Spinal cord (tissue), 10 donors: Measurements from ENCODE around the gene TOP1. TPM values are rescaled to one million over a fixed set of nuclear protein-coding genes. Genes with fewer than 3 reads are reported as not detected.

Source experiments
- DNase-seq, 6 donors: peaks; one replicate each; pipeline versions ENCODE4 v3.0.0 to v3.0.0-alpha.2; 2013 to 2015; ENCODE audit warnings: low spot score in 6 of 6, low read depth in 4 of 6
- H3K27ac ChIP-seq: one replicate; pipeline ENCODE4 v1.5.1; 2013; ENCODE audit warnings: low read depth, low read length, control low read depth
- H3K27me3 ChIP-seq: one replicate; pipeline ENCODE4 v1.6.1; 2013; ENCODE audit warnings: low read length; ENCODE audit not compliant: control insufficient read depth, insufficient read depth
- H3K36me3 ChIP-seq: one replicate; pipeline ENCODE4 v1.6.1; 2013; ENCODE audit warnings: low read length; ENCODE audit not compliant: control insufficient read depth, insufficient read depth
- H3K4me1 ChIP-seq: one replicate; pipeline ENCODE4 v1.6.1; 2013; ENCODE audit warnings: low read length; ENCODE audit not compliant: control insufficient read depth, insufficient read depth
- H3K4me3 ChIP-seq: one replicate; pipeline ENCODE4 v1.5.1; 2013; ENCODE audit warnings: low read depth, low read length, control low read depth
- H3K9me3 ChIP-seq: one replicate; pipeline ENCODE4 v1.6.1; 2013; ENCODE audit warnings: low read length; ENCODE audit not compliant: control insufficient read depth, insufficient read depth
- WGBS: methylation state at CpG from one replicate; pipeline ENCODE4 v1.1.5; 2013; ENCODE audit warnings: missing lambda C conversion rate; ENCODE audit not compliant: insufficient coverage; 5-methylcytosine and 5-hydroxymethylcytosine counted together
- polyA plus RNA-seq, 2 donors: library from polyadenylated mRNA; unstranded; fragments of 120-200 nt; gene quantifications; one replicate each; pipeline ENCODE4 v1.2.1, GENCODE V29; 2013; ENCODE audit not compliant: insufficient read length in 2 of 2
- total RNA-seq, 2 donors: library from RNA; depleted of rRNA in 1 of 2; stranded (reverse); fragments of 120-200 nt in 1 of 2; fragments of >200 nt in 1 of 2; gene quantifications; one replicate each; pipeline versions ENCODE4 v1.2.3 to v1.2.4, GENCODE V29; 2013 to 2014
- donor health status: healthy.

TOP1 gene
- total and polyA plus RNA-seq, 4 donors: 29.1 to 90.1 (median 52.4) TPM

GRCh38 chr20:41145317-41145716 lies 116.7 kb downstream of the TOP1 start:
- H3K4me1 ChIP-seq: peaks cover 71% of the 10 kb centered on the region
- H3K27ac ChIP-seq: peak overlapping the region; percentile 69
- no peak for DNase-seq
- H3K27me3 ChIP-seq: no peaks in the 10 kb centered on the region
- no peaks in the 10 kb centered on the region for H3K9me3 ChIP-seq
- peaks cover 4% of the 10 kb centered on the region for H3K36me3 ChIP-seq
- H3K4me3 ChIP-seq: no peak overlapping the region
- WGBS: no CpG with 5 or more reads among the region's 2 CpGs

DNA sequence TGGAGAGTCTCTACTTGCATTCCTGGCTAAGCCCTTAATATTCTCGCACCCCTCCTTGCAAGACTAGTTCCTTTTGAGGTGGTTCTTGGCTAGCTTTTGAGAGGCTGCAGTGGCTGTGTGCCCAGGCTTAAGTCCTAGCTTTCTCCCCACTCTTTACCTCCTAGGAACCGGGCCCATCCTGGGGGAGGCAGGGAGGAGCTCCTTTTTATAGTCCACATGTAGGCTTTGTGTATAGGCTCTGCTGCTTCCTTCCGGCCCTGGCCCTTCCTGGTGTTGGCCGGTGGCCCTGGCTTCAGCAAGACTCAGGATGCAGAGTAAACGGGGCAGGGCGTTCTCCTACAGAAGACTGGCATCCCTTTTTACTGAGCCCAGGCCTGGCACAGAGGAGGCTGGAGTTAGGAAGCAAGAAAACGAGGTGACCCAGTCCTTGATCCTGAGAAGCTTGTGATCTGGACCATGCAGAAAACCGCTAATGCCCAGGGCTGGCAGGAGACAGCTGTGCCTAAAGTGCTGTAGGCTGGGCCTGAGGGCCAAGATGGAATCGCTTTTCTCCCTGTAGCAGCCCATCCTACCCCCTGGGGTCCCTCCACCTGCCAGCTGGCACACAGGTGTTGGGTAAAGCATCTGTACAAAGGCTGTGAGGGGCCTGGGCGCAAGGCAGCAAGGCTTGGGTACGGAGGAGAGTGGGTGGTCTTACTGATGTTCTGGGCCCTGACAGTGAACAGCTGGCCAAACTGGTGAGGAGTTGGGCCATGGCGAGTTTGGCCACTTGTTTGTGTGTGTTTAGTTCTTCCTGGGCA lies 117.4 kb downstream of the TOP1 start:
- peak overlapping the region; percentile 69 for H3K27ac ChIP-seq
- H3K4me1 ChIP-seq: peaks cover 64% of the 10 kb centered on the region
- no peaks in the 10 kb centered on the region for H3K9me3 ChIP-seq
- 60% methylated on average over 10 of the region's 12 CpGs for WGBS
- H3K27me3 ChIP-seq: no peaks in the 10 kb centered on the region
- peaks cover 4% of the 10 kb centered on the region for H3K36me3 ChIP-seq
- DNase-seq: peak in 3 of 6 donors; percentile 21 to 73 (median 33)
- H3K4me3 ChIP-seq: no peak overlapping the region

DNA sequence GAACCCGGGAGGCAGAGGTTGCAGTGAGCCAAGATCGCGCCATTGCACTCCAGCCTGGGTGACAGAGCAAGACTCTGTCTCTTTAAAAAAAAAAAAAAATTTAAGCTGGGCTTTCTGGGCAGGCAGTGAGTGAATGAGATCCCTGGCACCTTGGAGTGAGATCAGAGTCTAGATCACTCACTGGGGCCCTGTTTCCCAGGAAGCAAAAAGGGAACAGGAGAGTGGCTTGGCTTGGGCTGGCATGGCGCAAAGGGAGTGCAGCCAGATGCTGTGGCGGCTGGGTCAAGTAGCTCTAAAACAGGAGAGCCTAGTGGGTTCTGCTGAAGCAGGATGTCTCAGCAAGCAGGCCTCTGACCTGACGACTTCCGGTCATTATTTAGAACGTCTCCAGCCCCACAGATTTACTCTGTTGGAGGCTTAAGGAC lies 119.2 kb downstream of the TOP1 start:
- WGBS: 74% methylated on average over 7 of the region's 8 CpGs
- no peak overlapping the region for H3K4me3 ChIP-seq
- H3K27ac ChIP-seq: no peak overlapping the region
- H3K36me3 ChIP-seq: peaks cover 5% of the 10 kb centered on the region
- peak in 2 of 6 donors; percentile 35 to 68 for DNase-seq
- no peaks in the 10 kb centered on the region for H3K9me3 ChIP-seq
- H3K27me3 ChIP-seq: no peaks in the 10 kb centered on the region
- H3K4me1 ChIP-seq: peaks cover 58% of the 10 kb centered on the region

DNA sequence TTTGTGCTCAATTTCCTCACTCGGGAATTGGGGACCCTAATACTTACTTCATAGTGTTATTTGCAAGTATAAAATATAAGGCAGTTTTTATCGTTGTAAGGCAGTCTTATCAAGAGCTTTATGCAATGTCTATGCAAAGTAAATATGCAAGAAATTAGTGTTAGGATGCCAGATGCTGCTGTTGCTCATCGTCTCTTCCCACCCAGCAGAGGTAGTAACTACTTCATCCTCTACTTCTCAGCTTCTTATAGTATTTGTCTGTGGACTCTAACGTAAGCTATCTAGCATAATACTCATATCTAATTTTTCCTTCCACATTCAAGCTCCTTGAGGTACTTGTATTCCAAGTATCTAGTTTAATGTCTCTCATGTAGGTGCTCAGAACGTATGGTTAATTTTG lies 120.3 kb downstream of the TOP1 start:
- DNase-seq: no peak
- Histone ChIP-seq H3K4me1 (peaks cover 57% of the 10 kb centered on the region), H3K4me3 (no peak overlapping the region), H3K36me3 (peaks cover 12% of the 10 kb centered on the region), H3K27me3 (no peaks in the 10 kb centered on the region), H3K9me3 (no peaks in the 10 kb centered on the region), H3K27ac (no peak overlapping the region)
- WGBS: 86% methylated on average over 1 of the region's 5 CpGs

DNA sequence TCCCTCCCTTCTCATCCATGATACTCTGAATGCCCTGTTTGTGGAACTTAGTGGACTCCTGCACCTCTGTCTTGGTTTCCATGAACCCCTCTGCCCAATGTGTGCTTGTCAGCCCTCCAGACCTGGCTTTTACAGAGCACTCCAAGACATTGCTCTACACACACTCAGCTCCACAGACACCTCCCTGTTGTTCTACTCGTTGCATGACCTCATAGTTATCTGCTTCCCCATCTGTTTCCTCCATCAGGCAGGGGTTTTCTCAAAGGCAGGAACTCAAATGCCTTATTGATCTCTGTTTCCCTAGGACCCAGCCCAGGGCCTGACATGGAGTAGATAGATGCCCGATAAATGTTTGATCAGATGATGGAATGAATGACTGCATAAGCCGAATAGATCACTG lies 122.0 kb downstream of the TOP1 start:
- H3K36me3 ChIP-seq: peaks cover 25% of the 10 kb centered on the region
- H3K27ac ChIP-seq: peak overlapping the region; percentile 16
- no peaks in the 10 kb centered on the region for H3K9me3 ChIP-seq
- no peak overlapping the region for H3K4me3 ChIP-seq
- DNase-seq: no peak
- H3K4me1 ChIP-seq: peaks cover 63% of the 10 kb centered on the region
- no peaks in the 10 kb centered on the region for H3K27me3 ChIP-seq
- WGBS: 57% methylated on average over 1 of the region's 3 CpGs

DNA sequence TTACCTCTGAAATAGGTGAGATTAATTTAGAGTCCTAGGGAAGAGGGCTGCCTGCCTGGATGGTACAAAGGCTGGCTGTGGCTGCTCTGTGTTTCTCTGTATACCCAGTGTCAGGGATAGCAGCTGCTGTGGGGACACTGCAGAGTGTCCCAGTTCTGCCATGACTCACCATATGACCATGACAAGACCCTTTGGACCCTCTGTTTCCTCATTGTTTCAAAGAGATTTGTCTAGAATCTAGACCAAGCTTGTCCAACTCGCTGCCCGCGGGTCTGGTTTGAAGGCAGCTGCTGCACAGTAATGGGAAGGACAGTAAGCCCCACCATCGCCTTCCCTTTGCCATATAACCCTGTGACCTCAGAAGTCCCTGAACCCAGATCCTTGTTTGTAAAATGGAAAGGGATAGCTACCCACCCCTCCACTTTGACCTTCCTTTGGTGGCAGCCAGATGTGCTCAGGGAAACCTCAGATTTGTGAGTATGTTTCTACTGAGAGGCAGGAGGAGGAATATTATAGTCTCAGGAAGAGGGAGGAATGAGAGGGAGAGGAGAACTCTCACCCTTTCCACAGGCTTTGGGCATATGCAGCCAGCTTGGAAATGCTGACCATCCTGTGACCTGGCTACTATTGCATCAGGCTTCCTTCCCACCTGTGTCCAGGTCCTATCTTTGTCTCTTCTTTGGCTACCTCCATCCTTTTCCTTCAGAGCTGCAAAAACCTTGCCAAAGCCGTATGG lies 122.7 kb downstream of the TOP1 start:
- Histone ChIP-seq H3K4me1 (peaks cover 62% of the 10 kb centered on the region), H3K9me3 (no peaks in the 10 kb centered on the region), H3K27me3 (no peaks in the 10 kb centered on the region), H3K36me3 (peaks cover 27% of the 10 kb centered on the region), H3K4me3 (no peak overlapping the region), H3K27ac (peak overlapping the region; percentile 16)
- 100% methylated on average over 1 of the region's 5 CpGs for WGBS
- no peak for DNase-seq

GRCh38 chr20:41152108-41152757 lies 123.6 kb downstream of the TOP1 start:
- DNase-seq: no peak
- Histone ChIP-seq H3K27ac (peak overlapping the region; percentile 22), H3K36me3 (peaks cover 29% of the 10 kb centered on the region), H3K9me3 (no peaks in the 10 kb centered on the region), H3K27me3 (no peaks in the 10 kb centered on the region), H3K4me3 (no peak overlapping the region), H3K4me1 (peaks cover 55% of the 10 kb centered on the region)
- 44% methylated on average over 4 of the region's 5 CpGs for WGBS

GRCh38 chr20:41154436-41155176 lies 126.0 kb downstream of the TOP1 start:
- no peak overlapping the region for H3K27ac ChIP-seq
- peaks cover 49% of the 10 kb centered on the region for H3K4me1 ChIP-seq
- WGBS: 76% methylated on average over 5 of the region's 8 CpGs

DNA sequence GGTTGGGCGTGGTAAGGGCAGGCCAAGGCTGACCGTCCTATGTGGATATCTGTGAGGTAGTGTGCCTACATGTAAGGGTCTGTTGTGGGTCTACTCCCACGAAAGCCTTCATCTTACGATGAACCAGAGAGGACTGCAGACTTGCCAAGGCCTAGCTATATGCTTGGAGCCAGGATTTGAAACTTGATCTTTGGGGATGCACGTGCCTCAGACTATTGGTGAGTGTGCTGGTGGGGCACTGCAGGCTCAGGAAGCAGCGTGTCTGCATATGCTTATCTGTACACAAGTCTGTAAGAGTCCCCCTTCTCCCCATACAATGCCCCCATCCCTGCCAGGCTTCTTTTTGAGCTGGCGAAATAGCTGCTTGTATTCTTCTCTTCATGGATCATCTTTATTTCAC lies 126.6 kb downstream of the TOP1 start:
- WGBS: 80% methylated on average over 6 of the region's 7 CpGs
- Histone ChIP-seq H3K9me3 (no peaks in the 10 kb centered on the region), H3K27ac (no peak overlapping the region), H3K36me3 (peaks cover 42% of the 10 kb centered on the region), H3K4me1 (peaks cover 47% of the 10 kb centered on the region), H3K27me3 (no peaks in the 10 kb centered on the region), H3K4me3 (no peak overlapping the region)
- no peak for DNase-seq

More at GRCh38 chr20:41154436-41155176, 126.0 kb downstream of the TOP1 start:
- Histone ChIP-seq H3K27me3 (no peaks in the 10 kb centered on the region), H3K4me3 (no peak overlapping the region), H3K36me3 (peaks cover 36% of the 10 kb centered on the region), H3K9me3 (no peaks in the 10 kb centered on the region)
- DNase-seq: no peak
